Right hindlimb (tissue), 1 donor: ENCODE measurements around the gene GBX1.

Experiments used
- DNase-seq: peaks from one replicate; pipeline ENCODE4 v3.0.0-alpha.2; 2018

GBX1 gene

GRCh38 chr7:151172273-151173141 is 5.0 kb upstream of the GBX1 start:
- peak; percentile 85 for DNase-seq

GRCh38 chr7:151168787-151169162 is 1.3 kb upstream of the GBX1 start:
- DNase-seq: no peak

- peak; percentile 48 for DNase-seq
These were observed 701 bp upstream of the GBX1 start for GRCh38 chr7:151168003-151168786.

GRCh38 chr7:151166629-151167196 is 781 bp downstream of the GBX1 start:
- no peak for DNase-seq

GRCh38 chr7:151161757-151162156 is 5.7 kb downstream of the GBX1 start:
- no peak for DNase-seq

- DNase-seq: no peak
These were observed 9.7 kb downstream of the GBX1 start for GRCh38 chr7:151157645-151158329.

- no peak for DNase-seq
These were observed 14.6 kb downstream of the GBX1 start for GRCh38 chr7:151152643-151153513.

- DNase-seq: no peak
These were observed 17.1 kb downstream of the GBX1 start for GRCh38 chr7:151150388-151150787.

- DNase-seq: no peak
These were observed 18.9 kb downstream of the GBX1 start for GRCh38 chr7:151148319-151149259.

- no peak for DNase-seq
These were observed 20.7 kb downstream of the GBX1 start for GRCh38 chr7:151146761-151147160.

- no peak for DNase-seq
These were observed 23.1 kb downstream of the GBX1 start for GRCh38 chr7:151144387-151144786.

GRCh38 chr7:151143261-151144015 is 24.1 kb downstream of the GBX1 start:
- DNase-seq: no peak

GRCh38 chr7:151142686-151143040 is 24.8 kb downstream of the GBX1 start:
- DNase-seq: no peak

GRCh38 chr7:151141855-151142685 is 25.4 kb downstream of the GBX1 start:
- DNase-seq: no peak

GRCh38 chr7:151141311-151141854 is 26.1 kb downstream of the GBX1 start:
- no peak for DNase-seq

GRCh38 chr7:151140826-151141225 is 26.7 kb downstream of the GBX1 start:
- no peak for DNase-seq

- DNase-seq: no peak
These were observed 27.7 kb downstream of the GBX1 start for GRCh38 chr7:151139791-151140190.

- peak; percentile 16 for DNase-seq
These were observed 28.3 kb downstream of the GBX1 start for GRCh38 chr7:151139071-151139790.
